GM06990 (cell line): ENCODE measurements around the gene ZNF500.

Experiments
- DNase-seq: peaks from one replicate; pipeline ENCODE4 v3.0.0-alpha.2; 2011; ENCODE audit not compliant: insufficient read length; ENCODE audit errors: extremely low read depth
- H3K27me3 ChIP-seq: replicated peaks from 2 replicates; pipeline ENCODE4 v1.6.0; 2011; ENCODE audit warnings: low read length; ENCODE audit not compliant: control insufficient read depth, insufficient read depth
- H3K36me3 ChIP-seq: 2 replicates; pipeline ENCODE4 v1.5.1; 2011; ENCODE audit warnings: low read length; ENCODE audit not compliant: control insufficient read depth, insufficient read depth
- H3K4me3 ChIP-seq: replicated peaks from 2 replicates; pipeline ENCODE4 v1.5.1; 2011; ENCODE audit warnings: low read depth, mild to moderate bottlenecking, control low read depth, low read length
- TF ChIP-seq, protein P1 (sequence below): IDR thresholded peaks from 2 replicates; pipeline ENCODE4 v1.5.1; 2011; ENCODE audit warnings: low read length, control low read depth, mild to moderate bottlenecking, inconsistent platforms; ENCODE audit not compliant: insufficient read depth, poor library complexity, severe bottlenecking

ZNF500 gene

DNA sequence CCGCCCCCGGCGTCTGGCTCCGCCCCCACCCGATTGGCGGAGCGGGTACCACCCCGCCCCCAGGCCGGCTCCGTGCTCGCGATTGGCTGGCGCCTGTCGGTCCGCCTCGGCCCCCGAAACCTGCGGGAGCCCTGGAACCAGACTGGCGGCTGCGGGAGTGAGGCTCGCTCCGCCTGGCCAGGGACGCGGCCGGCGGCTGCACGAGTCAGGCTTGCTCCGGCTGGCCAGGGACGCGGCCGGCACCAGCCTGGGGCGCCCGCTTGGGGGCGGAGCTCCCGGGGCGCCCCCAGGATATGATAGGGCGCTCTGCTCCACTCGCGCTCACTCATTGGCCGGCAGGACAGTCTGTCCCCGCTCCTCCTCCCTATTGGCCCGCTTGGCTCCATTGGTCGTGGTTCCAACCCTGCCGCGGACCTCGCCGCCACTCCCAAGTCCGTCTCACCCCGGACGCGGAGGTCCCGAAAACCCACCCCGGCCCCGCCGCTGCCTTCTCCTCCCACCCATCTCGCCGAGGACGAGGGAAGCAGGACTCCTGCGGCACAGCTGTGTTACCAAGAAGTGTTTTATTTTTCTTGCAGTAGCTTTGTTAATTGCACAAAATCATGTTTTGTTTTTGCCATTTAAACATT, 35.8 kb upstream of the ZNF500 start:
- TF ChIP-seq, protein P1, sequence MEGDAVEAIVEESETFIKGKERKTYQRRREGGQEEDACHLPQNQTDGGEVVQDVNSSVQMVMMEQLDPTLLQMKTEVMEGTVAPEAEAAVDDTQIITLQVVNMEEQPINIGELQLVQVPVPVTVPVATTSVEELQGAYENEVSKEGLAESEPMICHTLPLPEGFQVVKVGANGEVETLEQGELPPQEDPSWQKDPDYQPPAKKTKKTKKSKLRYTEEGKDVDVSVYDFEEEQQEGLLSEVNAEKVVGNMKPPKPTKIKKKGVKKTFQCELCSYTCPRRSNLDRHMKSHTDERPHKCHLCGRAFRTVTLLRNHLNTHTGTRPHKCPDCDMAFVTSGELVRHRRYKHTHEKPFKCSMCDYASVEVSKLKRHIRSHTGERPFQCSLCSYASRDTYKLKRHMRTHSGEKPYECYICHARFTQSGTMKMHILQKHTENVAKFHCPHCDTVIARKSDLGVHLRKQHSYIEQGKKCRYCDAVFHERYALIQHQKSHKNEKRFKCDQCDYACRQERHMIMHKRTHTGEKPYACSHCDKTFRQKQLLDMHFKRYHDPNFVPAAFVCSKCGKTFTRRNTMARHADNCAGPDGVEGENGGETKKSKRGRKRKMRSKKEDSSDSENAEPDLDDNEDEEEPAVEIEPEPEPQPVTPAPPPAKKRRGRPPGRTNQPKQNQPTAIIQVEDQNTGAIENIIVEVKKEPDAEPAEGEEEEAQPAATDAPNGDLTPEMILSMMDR: no peak
- DNase-seq: peak; percentile 90
- Histone ChIP-seq H3K36me3 (peaks cover 9% of the 10 kb centered on the region), H3K27me3 (no peaks in the 10 kb centered on the region), H3K4me3 (peak overlapping the region; percentile 76)

DNA sequence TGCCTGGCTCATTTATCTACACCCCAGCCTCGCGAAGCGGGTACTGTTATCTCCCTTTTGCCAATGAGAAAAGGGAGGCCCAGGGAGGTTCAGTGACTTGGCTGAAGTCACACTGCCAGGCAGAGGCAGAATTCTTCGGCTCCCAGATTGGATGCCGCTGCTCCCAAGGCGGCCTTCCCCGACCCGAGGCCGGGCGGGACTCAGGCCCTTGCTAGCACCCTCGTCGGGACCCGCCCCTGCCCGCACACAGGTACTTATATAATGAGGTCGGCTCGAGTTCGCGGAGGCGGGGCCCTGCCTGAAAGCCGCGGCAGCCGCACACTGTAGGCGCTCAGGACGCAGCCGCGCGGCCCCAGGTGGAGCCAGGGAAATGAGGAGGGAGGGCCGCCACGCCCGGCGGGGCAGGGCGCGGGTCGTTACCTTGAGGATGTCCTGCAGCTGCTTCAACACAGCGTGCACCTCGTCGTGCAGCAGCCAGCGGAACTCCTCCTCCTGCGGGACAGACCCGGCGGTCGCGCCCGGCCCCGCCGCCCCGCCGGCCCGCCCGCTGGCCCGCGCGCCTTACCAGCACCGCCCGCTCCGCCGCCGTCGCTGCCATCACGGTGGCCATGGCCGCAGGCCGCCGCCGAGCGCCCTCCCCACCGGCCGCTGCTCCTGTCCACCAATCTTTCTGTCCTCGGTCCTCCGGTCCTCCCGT, 35.1 kb upstream of the ZNF500 start, which contains the start of gene ROGDI:
ROGDI (minus strand) TSS at position 672 of the 697 bp plus-strand sequence; CDS start at position 610, 62 bp downstream.
- Histone ChIP-seq H3K27me3 (no peaks in the 10 kb centered on the region), H3K4me3 (peak within 1 kb of the TSS; percentile 76), H3K36me3 (peaks cover 7% of the 10 kb centered on the region)
- peak; percentile 92 for DNase-seq
- TF ChIP-seq, protein P1: no peak

DNA sequence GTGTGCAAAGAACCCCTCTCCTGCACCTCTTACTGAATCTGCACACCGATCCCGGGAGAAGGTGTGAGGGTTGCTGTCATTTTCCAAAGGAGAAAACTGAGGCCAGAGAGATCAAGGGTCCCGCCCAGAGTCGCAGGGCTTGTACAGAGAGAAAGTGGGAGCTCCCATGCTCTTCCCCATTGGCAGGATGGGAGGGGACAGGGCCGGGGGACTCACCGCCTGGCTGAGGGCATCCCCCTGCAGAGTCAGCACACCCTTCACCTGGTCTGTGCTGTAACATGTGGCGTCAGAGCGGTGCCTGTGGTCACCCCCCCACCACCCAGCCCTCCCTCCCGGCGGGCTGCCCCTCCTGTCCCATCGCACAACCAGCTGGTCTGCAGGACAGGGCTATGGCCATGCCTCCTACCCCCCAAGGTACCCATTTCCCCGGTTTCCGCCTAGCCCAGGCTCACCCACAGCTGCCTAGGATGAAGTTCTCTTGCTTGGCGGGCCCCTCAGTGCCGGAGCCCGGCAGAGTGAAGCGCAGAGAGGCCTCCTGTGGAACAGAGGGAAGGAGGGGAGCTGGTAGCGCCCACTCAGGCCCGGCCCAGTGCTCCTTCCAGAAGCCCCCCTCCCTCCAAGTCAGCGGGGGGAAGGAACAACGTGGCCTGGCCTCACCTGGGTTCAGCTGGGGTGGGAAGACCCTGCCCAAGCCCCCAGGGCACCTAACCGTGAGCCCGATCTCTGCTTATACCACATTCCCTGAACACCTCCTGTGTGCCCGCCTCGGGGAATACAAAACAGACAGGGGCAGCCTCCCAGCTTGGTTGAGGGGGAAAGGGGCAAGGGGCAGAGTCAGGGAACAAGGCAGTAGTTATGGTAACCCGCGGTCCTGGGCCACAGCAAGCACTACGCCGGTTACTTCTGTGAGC, 34.3 kb upstream of the ZNF500 start:
- Histone ChIP-seq H3K4me3 (peak overlapping the region; percentile 76), H3K27me3 (no peaks in the 10 kb centered on the region), H3K36me3 (peaks cover 7% of the 10 kb centered on the region)
- DNase-seq: no peak
- TF ChIP-seq, protein P1: no peak

DNA sequence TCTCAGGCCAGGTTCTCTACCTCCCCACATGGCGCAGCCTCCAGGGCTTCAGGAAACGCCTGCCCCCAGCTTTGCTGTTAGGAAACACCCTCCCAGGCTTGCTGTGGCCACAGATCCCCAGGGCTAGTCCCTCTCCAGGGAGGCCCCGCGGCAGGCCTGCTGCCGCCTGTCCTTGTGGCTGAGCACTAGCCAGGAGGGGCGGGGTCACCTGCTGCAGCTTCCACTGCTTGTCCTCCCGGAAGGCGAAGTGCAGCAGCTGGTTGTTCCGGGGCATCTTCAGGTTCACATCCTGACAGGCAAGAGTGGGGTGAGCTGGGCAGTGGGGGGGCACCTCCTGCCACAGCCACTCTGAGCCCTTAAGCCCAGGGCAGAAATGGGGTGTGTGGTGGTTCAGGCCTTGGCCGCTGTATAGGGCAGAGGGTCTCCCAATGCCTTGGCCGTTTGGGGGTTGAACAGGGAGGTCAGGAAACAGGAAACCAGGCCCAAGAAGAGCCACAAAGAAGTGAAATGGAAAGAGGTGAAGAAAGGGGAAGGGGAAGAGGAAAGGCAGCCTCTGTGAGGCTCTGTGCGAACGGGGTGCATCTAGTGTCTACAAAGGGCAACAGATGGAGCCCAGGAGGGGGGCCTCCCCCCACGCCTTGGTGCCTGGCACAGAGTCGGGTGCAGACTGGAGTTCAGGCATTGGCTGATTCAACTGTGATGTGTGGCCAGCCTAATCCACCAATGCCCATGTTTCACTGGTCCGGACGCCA, 33.5 kb upstream of the ZNF500 start:
- peaks cover 7% of the 10 kb centered on the region for H3K36me3 ChIP-seq
- H3K27me3 ChIP-seq: no peaks in the 10 kb centered on the region
- peak; percentile 40 for DNase-seq
- H3K4me3 ChIP-seq: peak overlapping the region; percentile 20
- TF ChIP-seq, protein P1: no peak

DNA sequence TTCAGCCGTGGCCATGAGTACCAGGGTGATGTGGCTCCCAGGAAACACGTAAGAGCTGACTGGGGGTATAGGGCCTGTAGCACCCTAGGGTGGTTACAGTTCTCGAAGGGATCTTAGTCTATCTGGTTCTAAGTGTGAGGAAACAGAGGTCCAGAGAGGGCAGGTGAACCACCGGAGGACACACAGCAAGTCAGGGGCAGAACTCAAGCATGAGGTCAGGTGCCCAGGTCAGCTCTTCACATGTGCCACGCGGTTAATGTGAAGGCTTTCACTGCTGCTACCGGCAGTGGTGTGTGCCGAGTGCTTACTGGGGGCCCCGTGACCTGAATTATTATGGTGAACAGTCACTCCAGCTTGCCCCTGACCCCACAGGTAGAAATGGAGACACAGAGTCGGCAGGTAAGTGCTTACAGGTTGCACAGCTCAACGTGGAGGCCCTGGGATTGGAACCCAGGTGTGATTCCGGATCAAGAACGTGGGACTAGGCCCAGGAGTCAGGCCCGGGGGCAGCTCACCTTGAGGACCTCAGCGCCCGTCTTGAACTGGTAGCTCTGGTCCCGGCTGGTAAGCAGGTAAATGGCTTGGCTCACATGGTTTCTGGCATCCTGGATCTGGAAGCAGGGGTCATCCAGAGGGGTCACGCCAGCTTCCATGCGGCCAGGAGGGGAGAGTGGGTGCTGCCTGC, 32.4 kb upstream of the ZNF500 start:
- DNase-seq: no peak
- Histone ChIP-seq H3K36me3 (peaks cover 1% of the 10 kb centered on the region; the same call in 1 of the 2 replicates), H3K4me3 (no peak overlapping the region), H3K27me3 (no peaks in the 10 kb centered on the region)
- TF ChIP-seq, protein P1: no peak
